Measurements from ENCODE around the gene CLCC1.

The CLCC1 gene

GRCh38 chr1:108925920-108926319 lies 37.4 kb downstream of the CLCC1 start (continued):
- TF ChIP-seq CTCF (tag by site-specific recombination; IDR thresholded peaks at IDR 0.05) (no peak), ZNF777 (tag by site-specific recombination; IDR thresholded peaks at IDR 0.05; ENCODE audit: borderline replicate concordance) (no peak), ZNF324 (tag by site-specific recombination; IDR thresholded peaks at IDR 0.05) (no peak)

DNA sequence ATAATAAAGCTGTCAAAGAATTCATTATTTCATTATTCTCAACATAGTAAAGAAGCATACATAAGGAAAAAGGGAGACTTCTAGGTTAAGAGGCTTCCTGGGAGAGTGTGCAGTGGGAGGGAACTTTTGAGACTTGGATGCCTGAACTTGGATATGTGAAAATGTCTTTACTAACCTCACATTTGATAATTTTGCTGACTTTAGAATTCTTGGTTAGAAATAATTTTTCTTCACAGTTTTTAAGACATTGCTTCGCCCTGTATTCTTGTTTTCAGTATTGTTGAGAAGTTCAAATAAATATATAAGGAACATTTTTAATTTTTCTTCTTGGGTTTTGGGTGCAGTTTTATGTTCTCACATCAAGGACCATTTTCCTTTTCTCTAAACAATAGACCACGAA lies 46.5 kb downstream of the CLCC1 start:
- no peak overlapping the region for H3K27ac ChIP-seq (ENCODE audit: extremely low read depth, low read depth, low read length)
- TF ChIP-seq, protein P1, sequence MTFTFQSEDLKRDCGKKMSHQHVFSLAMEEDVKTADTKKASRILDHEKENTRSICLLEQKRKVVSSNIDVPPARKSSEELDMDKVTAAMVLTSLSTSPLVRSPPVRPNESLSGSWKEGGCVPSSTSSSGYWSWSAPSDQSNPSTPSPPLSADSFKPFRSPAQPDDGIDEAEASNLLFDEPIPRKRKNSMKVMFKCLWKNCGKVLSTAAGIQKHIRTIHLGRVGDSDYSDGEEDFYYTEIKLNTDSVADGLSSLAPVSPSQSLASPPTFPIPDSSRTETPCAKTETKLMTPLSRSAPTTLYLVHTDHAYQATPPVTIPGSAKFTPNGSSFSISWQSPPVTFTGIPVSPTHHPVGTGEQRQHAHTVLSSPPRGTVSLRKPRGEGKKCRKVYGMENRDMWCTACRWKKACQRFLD (tag by site-specific recombination; IDR thresholded peaks at IDR 0.05) = no peak
- no peak for TF ChIP-seq ZIC2 (tag by site-specific recombination; IDR thresholded peaks at IDR 0.05)
- no peak for TF ChIP-seq KLF9 (tag by site-specific recombination; IDR thresholded peaks at IDR 0.05; ENCODE audit: low read depth)
- TF ChIP-seq ZBTB17 (tag by site-specific recombination; IDR thresholded peaks at IDR 0.05) = no peak
- TF ChIP-seq ZNF404 (tag by site-specific recombination; IDR thresholded peaks at IDR 0.05) = no peak
- no peak for TF ChIP-seq PATZ1 (tag by site-specific recombination; IDR thresholded peaks at IDR 0.05)
- TF ChIP-seq ZNF157 (tag by site-specific recombination; IDR thresholded peaks at IDR 0.05) = no peak
- TF ChIP-seq ZNF677 (tag by site-specific recombination; IDR thresholded peaks at IDR 0.05) = no peak
- TF ChIP-seq KLF10 (tag by site-specific recombination; IDR thresholded peaks at IDR 0.05) = no peak
- H3K9me3 ChIP-seq (ENCODE audit: control insufficient read depth, insufficient read depth, low read depth, low read length) = no peaks in the 10 kb centered on the region
- H3K4me3 ChIP-seq (ENCODE audit: low read depth, low read length) = no peak overlapping the region
- H3K36me3 ChIP-seq (ENCODE audit: control insufficient read depth in 2 of 2, insufficient read depth in 1 of 2, low read length in 2 of 2) = peaks cover 0 to 15% of the 10 kb centered on the region in 2 experiments; a peak in 2 of 3 replicates
- ChIA-PET POLR2A (interaction anchor here (0.7 kb wide), 1 partner anchor 43 kb away, joined by 5 read pairs; no protein-coding TSS in a partner anchor), CTCF (interaction anchor here (0.9 to 1.0 kb wide), 2 partner anchors 19 to 123 kb away, joined by 3 read pairs; no protein-coding TSS in a partner anchor)
- H3K4me1 ChIP-seq (ENCODE audit: control insufficient read depth, insufficient read depth, low read length) = no peaks in the 10 kb centered on the region

All from HEK293 (cell line).